HL-60 (cell line): ENCODE measurements around the gene ETFA.

Experiments used
- DNase-seq, 2 experiments: peaks; one replicate each; pipeline ENCODE4 v3.0.0-alpha.2; 2010 to 2020; ENCODE audit warnings: low read depth in 1 of 2, low spot score in 1 of 2
- H3K27ac ChIP-seq: fragments of 250-450 bp; sonication (Bioruptor Pico); replicated peaks from 2 replicates; pipeline ENCODE4 v1.5.1; 2020; ENCODE audit warnings: mild to moderate bottlenecking, moderate library complexity
- H3K27me3 ChIP-seq: fragments of 250-450 bp; sonication (Bioruptor Pico); 2 replicates; pipeline ENCODE4 v1.5.1; 2021; ENCODE audit warnings: mild to moderate bottlenecking, moderate library complexity; ENCODE audit not compliant: insufficient read depth, poor library complexity, severe bottlenecking
- H3K4me3 ChIP-seq: replicated peaks from 2 replicates; pipeline ENCODE4 v1.5.1; 2011; ENCODE audit warnings: mild to moderate bottlenecking, control low read depth, low read length; ENCODE audit not compliant: insufficient read depth
- CTCF ChIP-seq: IDR thresholded peaks from one replicate; pipeline ENCODE4 v1.5.1; 2011; ENCODE audit warnings: low read length, control low read depth, inconsistent platforms; ENCODE audit not compliant: insufficient read depth
- GABPA ChIP-seq: IDR thresholded peaks from 2 replicates; pipeline ENCODE4 v1.6.1; 2012; ENCODE audit warnings: low read depth
- POLR2AphosphoS5 ChIP-seq: IDR thresholded peaks from 2 replicates; pipeline ENCODE4 v1.6.1; 2012; ENCODE audit warnings: low read depth
- REST ChIP-seq: IDR thresholded peaks from 2 replicates; pipeline ENCODE4 v1.6.1; 2012; ENCODE audit warnings: low read depth; ENCODE audit not compliant: insufficient replicate concordance
- SPI1 ChIP-seq: IDR thresholded peaks from 2 replicates; pipeline ENCODE4 v1.6.1; 2012; ENCODE audit warnings: low read depth, mild to moderate bottlenecking, borderline replicate concordance

Gene ETFA

GRCh38 chr15:76339305-76340197, 28.3 kb upstream of the ETFA start:
- peak overlapping the region; percentile 66 for H3K4me3 ChIP-seq

GRCh38 chr15:76338486-76339304, 27.4 kb upstream of the ETFA start:
- peak; percentile 32 to 84 for DNase-seq
- peak; percentile 97 for TF ChIP-seq SPI1
- no peak for TF ChIP-seq GABPA
- Histone ChIP-seq H3K4me3 (peak overlapping the region; percentile 66), H3K27ac (peak overlapping the region; percentile 90), H3K27me3 (no peaks in the 10 kb centered on the region)

More at GRCh38 chr15:76339305-76340197, 28.3 kb upstream of the ETFA start:
- DNase-seq, result peak; percentile 56 to 58
- TF ChIP-seq GABPA, result no peak
- TF ChIP-seq SPI1, result no peak
- TF ChIP-seq CTCF, result no peak
- no peak for TF ChIP-seq POLR2AphosphoS5
- TF ChIP-seq REST, result no peak
- H3K27me3 ChIP-seq, result no peaks in the 10 kb centered on the region
- H3K27ac ChIP-seq, result peak overlapping the region; percentile 90

- H3K4me3 ChIP-seq, result peak overlapping the region; percentile 66
- no peaks in the 10 kb centered on the region for H3K27me3 ChIP-seq
- peak overlapping the region; percentile 90 for H3K27ac ChIP-seq
- DNase-seq, result peak; percentile 47 to 64
- TF ChIP-seq GABPA (no peak), CTCF (no peak), SPI1 (no peak), REST (no peak), POLR2AphosphoS5 (no peak)
Measured at GRCh38 chr15:76337696-76338485, 26.6 kb upstream of the ETFA start.
